Astrocyte (in vitro differentiated cells and primary cell): ENCODE data around the gene WSB1. TPM values are rescaled to one million over a fixed set of nuclear protein-coding genes. Genes with fewer than 3 reads are reported as not detected.

ENCODE experiments used
- DNase-seq: peaks from one replicate; pipeline ENCODE4 v3.0.0-alpha.2; 2010; ENCODE audit warnings: low read depth
- FAIRE-seq: peaks from 2 replicates; lab custom pipeline; 2011; peaks lifted over from hg19 to GRCh38; lab: Jason Lieb, UNC
- H2AFZ ChIP-seq: 2 replicates; pipeline ENCODE4 v1.6.0; 2012; ENCODE audit warnings: low read depth, low read length, inconsistent platforms
- H3K27ac ChIP-seq: 2 replicates; pipeline ENCODE4 v1.5.1; 2011; ENCODE audit warnings: low read depth, low read length, inconsistent platforms
- H3K27me3 ChIP-seq: 2 replicates; pipeline ENCODE4 v1.6.0; 2011; ENCODE audit warnings: low read length, inconsistent platforms; ENCODE audit not compliant: insufficient read depth
- H3K36me3 ChIP-seq: 2 replicates; pipeline ENCODE4 v1.5.1; 2011; ENCODE audit warnings: low read length, inconsistent platforms; ENCODE audit not compliant: insufficient read depth
- H3K4me1 ChIP-seq: 2 replicates; pipeline ENCODE4 v1.5.1; 2011; ENCODE audit warnings: low read length, inconsistent platforms; ENCODE audit not compliant: insufficient read depth
- H3K4me2 ChIP-seq: 2 replicates; pipeline ENCODE4 v1.6.0; 2012; ENCODE audit warnings: low read length, inconsistent platforms
- H3K4me3 ChIP-seq: 2 replicates; pipeline ENCODE4 v1.5.1; 2011; ENCODE audit warnings: low read depth, mild to moderate bottlenecking, low read length, inconsistent platforms; ENCODE audit not compliant: insufficient read depth
- H3K79me2 ChIP-seq: 2 replicates; pipeline ENCODE4 v1.6.0; 2012; ENCODE audit warnings: mild to moderate bottlenecking, low read length, inconsistent platforms; ENCODE audit not compliant: insufficient read depth
- H3K9ac ChIP-seq: 2 replicates; pipeline ENCODE4 v1.6.0; 2012; ENCODE audit warnings: mild to moderate bottlenecking, low read length, inconsistent platforms
- H3K9me3 ChIP-seq: 2 replicates; pipeline ENCODE4 v1.5.1; 2012; ENCODE audit warnings: low read depth, mild to moderate bottlenecking, low read length, inconsistent platforms; ENCODE audit not compliant: insufficient read depth
- H4K20me1 ChIP-seq: 2 replicates; pipeline ENCODE4 v1.6.0; 2012; ENCODE audit warnings: low read length, inconsistent platforms; ENCODE audit not compliant: insufficient read depth
- H3K27ac Mint-ChIP-seq: one replicate; pipeline ENCODE4 v1.8.0; 2021; ENCODE audit warnings: mild to moderate bottlenecking, mixed read lengths; ENCODE audit not compliant: unreplicated experiment
- H3K27me3 Mint-ChIP-seq: one replicate; pipeline ENCODE4 v1.8.0; 2021; ENCODE audit warnings: low read depth, mixed read lengths; ENCODE audit not compliant: unreplicated experiment
- H3K36me3 Mint-ChIP-seq: one replicate; pipeline ENCODE4 v1.8.0; 2021; ENCODE audit warnings: low read depth, mixed read lengths; ENCODE audit not compliant: unreplicated experiment
- H3K4me1 Mint-ChIP-seq: one replicate; pipeline ENCODE4 v1.8.0; 2021; ENCODE audit warnings: low read depth, mixed read lengths; ENCODE audit not compliant: unreplicated experiment
- H3K4me3 Mint-ChIP-seq: one replicate; pipeline ENCODE4 v1.8.0; 2021; ENCODE audit warnings: mild to moderate bottlenecking, moderate library complexity, mixed read lengths; ENCODE audit not compliant: unreplicated experiment
- H3K9me3 Mint-ChIP-seq: one replicate; pipeline ENCODE4 v1.8.0; 2021; ENCODE audit warnings: mild to moderate bottlenecking, mixed read lengths; ENCODE audit not compliant: unreplicated experiment
- EZH2 ChIP-seq: IDR thresholded peaks from 2 replicates; pipeline ENCODE4 v1.6.1; 2012; ENCODE audit warnings: mild to moderate bottlenecking, low read length, inconsistent platforms; ENCODE audit not compliant: insufficient read depth
- total RNA-seq: library from RNA; stranded (reverse); gene quantifications from 2 replicates; pipeline ENCODE4 v1.2.1, GENCODE V29; 2021
- TF ChIP-seq, protein P1 (sequence below): IDR thresholded peaks from 2 replicates; pipeline ENCODE4 v1.5.1; 2011; ENCODE audit warnings: low read depth, mild to moderate bottlenecking, inconsistent platforms, low read length, moderate library complexity; ENCODE audit not compliant: insufficient read depth

The WSB1 gene
- total RNA-seq, 1 donor from 2014 or later, result 217 TPM

DNA sequence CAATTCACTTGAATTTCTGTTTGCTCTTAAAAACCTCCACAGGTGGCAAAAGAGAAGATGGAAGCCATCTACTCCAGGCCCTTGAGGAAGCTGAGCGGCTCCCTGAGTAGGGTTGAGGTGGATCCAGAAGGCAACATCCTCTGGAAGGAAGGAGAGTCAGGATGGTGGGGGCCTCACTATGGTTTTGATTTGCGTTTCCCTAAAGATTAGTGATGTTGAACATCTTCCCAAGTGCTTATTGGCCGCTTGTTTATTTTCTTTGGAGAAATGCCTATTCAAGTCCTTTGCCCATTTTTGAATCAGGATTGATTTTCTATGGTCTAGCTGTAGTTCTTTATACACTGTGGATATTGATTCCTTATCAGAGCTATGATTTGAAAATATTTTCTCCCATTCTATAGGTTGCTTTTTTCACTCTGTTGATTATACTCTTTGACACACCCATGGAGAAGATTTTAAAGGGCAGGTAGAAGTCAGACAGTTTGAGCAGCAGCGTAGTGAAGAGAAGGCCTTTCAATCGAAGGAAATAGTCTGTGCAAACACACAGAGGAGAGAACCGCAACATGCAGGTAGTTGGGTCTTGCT lies 58.6 kb downstream of the WSB1 start:
- no peaks in the 10 kb centered on the region for H3K36me3 ChIP-seq
- no peaks in the 10 kb centered on the region for H4K20me1 ChIP-seq
- H3K4me2 ChIP-seq, result peak overlapping the region; percentile 92
- no peaks in the 10 kb centered on the region for H3K79me2 ChIP-seq
- H2AFZ ChIP-seq, result no peak overlapping the region
- peak overlapping the region; percentile 82 for H3K4me3 Mint-ChIP-seq
- H3K4me1 ChIP-seq, result peaks cover 19% of the 10 kb centered on the region
- TF ChIP-seq, protein P1, sequence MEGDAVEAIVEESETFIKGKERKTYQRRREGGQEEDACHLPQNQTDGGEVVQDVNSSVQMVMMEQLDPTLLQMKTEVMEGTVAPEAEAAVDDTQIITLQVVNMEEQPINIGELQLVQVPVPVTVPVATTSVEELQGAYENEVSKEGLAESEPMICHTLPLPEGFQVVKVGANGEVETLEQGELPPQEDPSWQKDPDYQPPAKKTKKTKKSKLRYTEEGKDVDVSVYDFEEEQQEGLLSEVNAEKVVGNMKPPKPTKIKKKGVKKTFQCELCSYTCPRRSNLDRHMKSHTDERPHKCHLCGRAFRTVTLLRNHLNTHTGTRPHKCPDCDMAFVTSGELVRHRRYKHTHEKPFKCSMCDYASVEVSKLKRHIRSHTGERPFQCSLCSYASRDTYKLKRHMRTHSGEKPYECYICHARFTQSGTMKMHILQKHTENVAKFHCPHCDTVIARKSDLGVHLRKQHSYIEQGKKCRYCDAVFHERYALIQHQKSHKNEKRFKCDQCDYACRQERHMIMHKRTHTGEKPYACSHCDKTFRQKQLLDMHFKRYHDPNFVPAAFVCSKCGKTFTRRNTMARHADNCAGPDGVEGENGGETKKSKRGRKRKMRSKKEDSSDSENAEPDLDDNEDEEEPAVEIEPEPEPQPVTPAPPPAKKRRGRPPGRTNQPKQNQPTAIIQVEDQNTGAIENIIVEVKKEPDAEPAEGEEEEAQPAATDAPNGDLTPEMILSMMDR, result no peak
- no peaks in the 10 kb centered on the region for H3K9me3 Mint-ChIP-seq
- no peaks in the 10 kb centered on the region for H3K36me3 Mint-ChIP-seq
- H3K27ac Mint-ChIP-seq, result no peak overlapping the region
- no peak overlapping the region for H3K4me3 ChIP-seq
- no peak for FAIRE-seq
- peak; percentile 42 for DNase-seq
- no peaks in the 10 kb centered on the region for H3K27me3 ChIP-seq
- H3K9ac ChIP-seq, result peak overlapping the region; percentile 88
- no peaks in the 10 kb centered on the region for H3K9me3 ChIP-seq
- no peaks in the 10 kb centered on the region for H3K27me3 Mint-ChIP-seq
- peak overlapping the region; percentile 93 for H3K27ac ChIP-seq
- no peaks in the 10 kb centered on the region for H3K4me1 Mint-ChIP-seq

DNA sequence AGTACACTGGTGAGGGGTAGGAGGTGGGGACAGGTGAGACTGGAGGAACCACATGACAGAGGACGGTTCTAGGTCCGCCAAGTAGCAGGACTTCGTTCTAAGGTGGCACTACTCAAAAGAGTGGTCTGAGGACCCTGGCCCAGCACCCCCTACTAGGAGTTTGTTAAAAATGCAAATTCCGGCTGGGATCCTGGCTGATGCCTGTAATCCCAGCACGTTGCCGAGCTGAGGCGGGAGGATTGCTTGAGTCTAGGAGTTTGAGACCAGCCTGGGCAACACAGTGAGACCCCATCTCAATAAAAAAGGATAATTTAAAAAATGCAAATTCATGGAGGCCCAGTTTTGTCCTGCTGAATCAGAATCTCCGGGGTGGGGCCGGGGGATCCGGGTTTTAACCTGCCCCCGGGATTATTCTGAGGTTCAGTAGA lies 59.1 kb downstream of the WSB1 start:
- FAIRE-seq, result no peak

More for the DNA sequence above, 59.1 kb downstream of the WSB1 start:
- H3K9ac ChIP-seq, result peak overlapping the region; percentile 88
- DNase-seq, result no peak
- H3K36me3 ChIP-seq, result no peaks in the 10 kb centered on the region
- peak overlapping the region; percentile 92 for H3K4me2 ChIP-seq
- H3K9me3 ChIP-seq, result no peaks in the 10 kb centered on the region
- H3K36me3 Mint-ChIP-seq, result no peaks in the 10 kb centered on the region
- H4K20me1 ChIP-seq, result no peaks in the 10 kb centered on the region
- H3K79me2 ChIP-seq, result no peaks in the 10 kb centered on the region
- peak overlapping the region; percentile 93 for H3K27ac ChIP-seq
- no peaks in the 10 kb centered on the region for H3K4me1 Mint-ChIP-seq
- peak overlapping the region; percentile 82 for H3K4me3 Mint-ChIP-seq
- no peak for TF ChIP-seq EZH2
- TF ChIP-seq, protein P1, result no peak
- H3K4me1 ChIP-seq, result peaks cover 19% of the 10 kb centered on the region
- no peaks in the 10 kb centered on the region for H3K9me3 Mint-ChIP-seq
- H3K4me3 ChIP-seq, result peak overlapping the region; percentile 57
- H3K27me3 Mint-ChIP-seq, result peaks cover 2% of the 10 kb centered on the region
- H3K27me3 ChIP-seq, result no peaks in the 10 kb centered on the region
- H3K27ac Mint-ChIP-seq, result peak overlapping the region; percentile 89
- H2AFZ ChIP-seq, result peak overlapping the region; percentile 64
